Measurements from ENCODE around the gene CITED2.
A peak's percentile ranks its signal among the peaks of the same experiment; 100 is the strongest.

Gene CITED2

DNA sequence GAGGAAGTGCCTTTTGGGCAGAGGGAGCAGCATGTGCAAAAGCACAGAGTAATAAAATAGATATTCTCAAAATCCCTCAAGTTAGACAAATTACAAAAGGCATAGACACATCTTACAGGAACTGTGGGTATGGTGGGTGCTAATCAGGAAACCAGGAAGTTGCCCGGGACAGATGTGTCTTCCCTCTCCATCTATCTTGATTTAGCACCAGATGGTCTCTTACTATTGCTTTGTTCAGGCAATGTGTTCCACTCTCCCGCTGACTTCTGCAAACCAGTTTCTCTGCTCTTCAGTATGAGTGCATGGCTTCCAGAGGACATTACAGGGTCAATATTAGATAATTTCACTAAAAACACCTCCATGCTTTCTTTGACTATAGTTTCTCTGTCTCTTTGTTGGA lies 13.2 kb downstream of the CITED2 start:
- Histone ChIP-seq H3K9me3 (ENCODE audit: insufficient read depth, low read depth, low read length) (no peaks in the 10 kb centered on the region), H3K9me2 (replicated peaks; ENCODE audit: low read depth, low read length) (no peaks in the 10 kb centered on the region), H3K4me3 (ENCODE audit: low read length, poor library complexity, severe bottlenecking) (no peak overlapping the region), H3K27me3 (ENCODE audit: insufficient read depth, low read length, poor library complexity, severe bottlenecking) (no peaks in the 10 kb centered on the region), H3K9ac (ENCODE audit: low read depth, low read length, poor library complexity, severe bottlenecking) (no peak overlapping the region), H2AFZ (ENCODE audit: low read length) (peak overlapping the region; percentile 39), H3K4me2 (ENCODE audit: low read depth, low read length, poor library complexity, severe bottlenecking) (no peak overlapping the region), H3K4me1 (ENCODE audit: insufficient read depth, low read length, poor library complexity, severe bottlenecking) (peaks cover 10% of the 10 kb centered on the region), H3K79me2 (ENCODE audit: insufficient read depth, low read length) (no peaks in the 10 kb centered on the region), H3F3A (ENCODE audit: low read depth) (no peaks in the 10 kb centered on the region), H4K20me1 (ENCODE audit: insufficient read depth, low read length, poor library complexity, severe bottlenecking) (no peaks in the 10 kb centered on the region), H3K36me3 (ENCODE audit: insufficient read depth, low read length) (no peaks in the 10 kb centered on the region)
- TF ChIP-seq EZH2phosphoT487 (IDR thresholded peaks at IDR 0.05; ENCODE audit: borderline replicate concordance) (no peak), CTCF (conservative IDR thresholded peaks at IDR 0.05; ENCODE audit: low read length) (no peak)

GRCh38 chr6:139356924-139357323 lies 17.5 kb downstream of the CITED2 start:
- H3K9me3 ChIP-seq (ENCODE audit: insufficient read depth, low read depth, low read length): no peaks in the 10 kb centered on the region; the same call in 1 of the 2 replicates
- H3K9me2 ChIP-seq (replicated peaks; ENCODE audit: low read depth, low read length): no peaks in the 10 kb centered on the region
- H3F3A ChIP-seq (ENCODE audit: low read depth): no peaks in the 10 kb centered on the region
- TF ChIP-seq EZH2phosphoT487 (IDR thresholded peaks at IDR 0.05; ENCODE audit: borderline replicate concordance) (no peak), CTCF (conservative IDR thresholded peaks at IDR 0.05; ENCODE audit: low read length) (no peak)
- H3K4me2 ChIP-seq (ENCODE audit: low read depth, low read length, poor library complexity, severe bottlenecking): no peak overlapping the region
- H3K36me3 ChIP-seq (ENCODE audit: insufficient read depth, low read length): no peaks in the 10 kb centered on the region
- no peaks in the 10 kb centered on the region for H3K27me3 ChIP-seq (ENCODE audit: insufficient read depth, low read length, poor library complexity, severe bottlenecking)
- H2AFZ ChIP-seq (ENCODE audit: low read length): no peak overlapping the region
- H4K20me1 ChIP-seq (ENCODE audit: insufficient read depth, low read length, poor library complexity, severe bottlenecking): no peaks in the 10 kb centered on the region
- no peak overlapping the region for H3K9ac ChIP-seq (ENCODE audit: low read depth, low read length, poor library complexity, severe bottlenecking)
- H3K4me3 ChIP-seq (ENCODE audit: low read length, poor library complexity, severe bottlenecking): no peak overlapping the region
- no peaks in the 10 kb centered on the region for H3K4me1 ChIP-seq (ENCODE audit: insufficient read depth, low read length, poor library complexity, severe bottlenecking)
- H3K79me2 ChIP-seq (ENCODE audit: insufficient read depth, low read length): no peaks in the 10 kb centered on the region

DNA sequence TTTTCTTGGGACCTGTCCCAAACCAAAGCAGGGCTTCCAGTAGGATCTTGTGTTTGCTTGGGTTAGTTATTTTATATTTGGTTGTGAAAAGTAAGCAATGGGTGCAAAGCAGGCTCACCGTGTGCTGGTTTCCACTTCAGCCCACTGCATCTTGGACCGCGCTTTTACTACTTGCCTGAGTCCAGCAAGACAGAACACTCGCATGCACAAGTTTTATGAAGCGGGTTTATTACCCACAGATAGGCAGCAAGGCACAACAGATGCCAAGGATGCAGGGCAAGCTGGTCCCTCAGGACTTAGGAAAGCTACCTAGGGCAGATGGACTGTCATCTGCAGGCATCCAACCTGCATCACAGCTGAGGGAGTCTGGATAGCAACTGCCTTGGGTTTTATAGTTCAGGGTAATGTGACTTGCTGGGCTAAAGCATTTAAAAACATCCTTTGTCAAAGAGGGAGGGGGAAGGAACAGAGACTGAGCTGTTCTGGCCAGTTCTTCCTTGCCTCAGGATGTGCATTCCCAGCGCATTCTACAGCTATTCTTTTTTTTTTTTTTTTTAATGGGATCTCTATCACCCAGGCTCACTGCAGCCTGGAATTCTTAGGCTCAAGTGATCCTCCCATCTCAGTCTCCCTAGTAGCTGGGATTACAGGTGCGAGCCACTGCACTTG lies 18.5 kb downstream of the CITED2 start:
- no peaks in the 10 kb centered on the region for H3F3A ChIP-seq (ENCODE audit: low read depth)
- H3K9me3 ChIP-seq (ENCODE audit: insufficient read depth, low read depth, low read length): no peaks in the 10 kb centered on the region; the same call in 1 of the 2 replicates
- no peak overlapping the region for H3K9ac ChIP-seq (ENCODE audit: low read depth, low read length, poor library complexity, severe bottlenecking)
- TF ChIP-seq EZH2phosphoT487 (IDR thresholded peaks at IDR 0.05; ENCODE audit: borderline replicate concordance) (no peak), CTCF (conservative IDR thresholded peaks at IDR 0.05; ENCODE audit: low read length) (no peak)
- no peak overlapping the region for H3K4me3 ChIP-seq (ENCODE audit: low read length, poor library complexity, severe bottlenecking)
- H4K20me1 ChIP-seq (ENCODE audit: insufficient read depth, low read length, poor library complexity, severe bottlenecking): no peaks in the 10 kb centered on the region
- H3K79me2 ChIP-seq (ENCODE audit: insufficient read depth, low read length): no peaks in the 10 kb centered on the region
- H3K36me3 ChIP-seq (ENCODE audit: insufficient read depth, low read length): no peaks in the 10 kb centered on the region
- no peaks in the 10 kb centered on the region for H3K9me2 ChIP-seq (replicated peaks; ENCODE audit: low read depth, low read length)
- no peaks in the 10 kb centered on the region for H3K27me3 ChIP-seq (ENCODE audit: insufficient read depth, low read length, poor library complexity, severe bottlenecking)
- no peak overlapping the region for H3K4me2 ChIP-seq (ENCODE audit: low read depth, low read length, poor library complexity, severe bottlenecking)
- no peaks in the 10 kb centered on the region for H3K4me1 ChIP-seq (ENCODE audit: insufficient read depth, low read length, poor library complexity, severe bottlenecking)
- no peak overlapping the region for H2AFZ ChIP-seq (ENCODE audit: low read length)

Data from Loucy (cell line).